Central memory CD8-positive, alpha-beta T cell (primary cell): Measurements from ENCODE around the gene NR1I2.

Experiments used
- ATAC-seq: fragments of 150-1000 bp; cut with Tn5 transposase; replicated peaks from 2 replicates; pipeline ENCODE4 v1.10.0; 2022; ENCODE audit warnings: mild to moderate bottlenecking, moderate FRiP score, moderate number of reproducible peaks; ENCODE audit not compliant: poor library complexity, severe bottlenecking; ENCODE audit errors: extremely low read depth
- DNase-seq, 2 donors: peaks; one replicate each; pipeline ENCODE4 v3.0.0; 2021; ENCODE audit warnings: low spot score in 2 of 2
- H3K27ac Mint-ChIP-seq: one replicate; pipeline ENCODE4 v1.8.0; 2022; ENCODE audit warnings: low read depth, mild to moderate bottlenecking, moderate library complexity, mixed read lengths
- H3K27me3 Mint-ChIP-seq: one replicate; pipeline ENCODE4 v1.8.0; 2022; ENCODE audit warnings: mixed read lengths
- H3K36me3 Mint-ChIP-seq: one replicate; pipeline ENCODE4 v1.8.0; 2022; ENCODE audit warnings: mild to moderate bottlenecking, moderate library complexity, mixed read lengths; ENCODE audit not compliant: insufficient read depth
- H3K4me1 Mint-ChIP-seq: one replicate; pipeline ENCODE4 v1.8.0; 2022; ENCODE audit warnings: mixed read lengths
- H3K4me3 Mint-ChIP-seq: one replicate; pipeline ENCODE4 v1.8.0; 2022; ENCODE audit warnings: mild to moderate bottlenecking, moderate library complexity, mixed read lengths
- H3K9me3 Mint-ChIP-seq: one replicate; pipeline ENCODE4 v1.8.0; 2022; ENCODE audit warnings: mixed read lengths

The NR1I2 gene

GRCh38 chr3:119786409-119786808, 4.5 kb downstream of the NR1I2 start:
- no peaks in the 10 kb centered on the region for H3K27me3 Mint-ChIP-seq
- no peaks in the 10 kb centered on the region for H3K36me3 Mint-ChIP-seq
- no peaks in the 10 kb centered on the region for H3K9me3 Mint-ChIP-seq
- no peak overlapping the region for H3K4me3 Mint-ChIP-seq
- no peak for ATAC-seq
- H3K27ac Mint-ChIP-seq: no peak overlapping the region
- H3K4me1 Mint-ChIP-seq: no peaks in the 10 kb centered on the region
- DNase-seq: no peak

DNA sequence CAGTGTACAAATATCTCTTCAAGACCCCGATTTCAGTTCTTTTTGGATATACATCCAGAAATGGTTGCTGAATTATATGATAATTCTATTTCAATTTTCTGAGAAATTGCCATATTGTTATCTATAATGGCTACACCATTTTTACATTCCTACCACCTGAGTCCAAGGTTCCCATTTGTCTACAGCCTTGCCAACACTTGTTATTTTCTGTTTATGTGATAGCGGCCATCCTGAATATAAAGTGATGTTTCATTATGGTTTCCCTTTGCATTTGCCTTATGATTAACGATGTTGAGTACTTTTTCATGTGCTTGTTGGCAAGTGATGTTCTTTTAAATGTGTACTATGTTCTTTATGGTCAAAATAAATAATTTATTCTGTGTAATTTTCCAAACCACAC, 8.5 kb downstream of the NR1I2 start:
- Mint-ChIP-seq H3K27me3 (no peaks in the 10 kb centered on the region), H3K4me3 (no peak overlapping the region), H3K9me3 (no peaks in the 10 kb centered on the region), H3K36me3 (no peaks in the 10 kb centered on the region), H3K4me1 (no peaks in the 10 kb centered on the region), H3K27ac (no peak overlapping the region)
- no peak for DNase-seq
- ATAC-seq: no peak

DNA sequence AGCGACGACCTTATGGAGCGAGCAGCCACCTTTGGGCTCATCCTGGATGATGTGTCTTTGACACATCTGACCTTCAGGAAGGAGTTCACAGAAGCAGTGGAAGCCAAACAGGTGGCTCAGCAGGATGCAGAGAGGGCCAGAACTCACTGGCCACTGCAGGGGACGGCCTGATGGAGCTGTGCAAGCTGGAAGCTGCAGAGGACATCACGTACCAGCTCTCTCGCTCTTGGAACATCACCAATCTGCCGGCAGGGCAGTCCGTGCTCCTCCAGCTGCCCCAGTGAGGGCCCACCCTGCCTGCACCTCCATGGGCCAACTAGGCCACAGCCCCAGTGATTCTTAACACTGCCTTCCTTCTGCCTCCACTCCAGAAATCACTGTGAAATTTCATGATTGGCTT, 10.4 kb downstream of the NR1I2 start:
- no peaks in the 10 kb centered on the region for H3K36me3 Mint-ChIP-seq
- no peaks in the 10 kb centered on the region for H3K9me3 Mint-ChIP-seq
- H3K4me3 Mint-ChIP-seq: no peak overlapping the region
- no peaks in the 10 kb centered on the region for H3K4me1 Mint-ChIP-seq
- ATAC-seq (no peak), DNase-seq (no peak)
- H3K27ac Mint-ChIP-seq: no peak overlapping the region
- no peaks in the 10 kb centered on the region for H3K27me3 Mint-ChIP-seq

DNA sequence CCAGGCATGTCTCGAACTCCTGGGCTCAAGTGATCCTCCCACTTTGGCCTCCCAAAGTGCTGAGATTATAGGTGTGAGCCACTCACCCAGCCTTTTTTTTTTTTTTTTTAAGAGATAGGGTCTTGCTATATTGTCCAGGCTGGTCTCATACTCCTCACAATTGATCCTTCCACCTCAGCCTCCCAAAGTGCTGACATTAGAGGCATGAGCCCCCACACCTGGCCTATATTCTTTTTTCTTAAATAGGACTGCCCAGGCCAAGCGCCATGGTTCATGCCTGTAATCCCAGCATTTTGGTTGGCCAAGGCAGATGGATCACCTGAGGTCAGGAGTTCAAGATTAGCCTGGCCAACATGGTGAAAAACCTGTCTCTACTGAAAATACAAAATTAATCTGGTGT, 12.5 kb downstream of the NR1I2 start:
- Mint-ChIP-seq H3K36me3 (peaks cover 4% of the 10 kb centered on the region), H3K27me3 (no peaks in the 10 kb centered on the region), H3K4me3 (no peak overlapping the region), H3K27ac (no peak overlapping the region), H3K4me1 (no peaks in the 10 kb centered on the region), H3K9me3 (no peaks in the 10 kb centered on the region)
- no peak for DNase-seq
- ATAC-seq: no peak

DNA sequence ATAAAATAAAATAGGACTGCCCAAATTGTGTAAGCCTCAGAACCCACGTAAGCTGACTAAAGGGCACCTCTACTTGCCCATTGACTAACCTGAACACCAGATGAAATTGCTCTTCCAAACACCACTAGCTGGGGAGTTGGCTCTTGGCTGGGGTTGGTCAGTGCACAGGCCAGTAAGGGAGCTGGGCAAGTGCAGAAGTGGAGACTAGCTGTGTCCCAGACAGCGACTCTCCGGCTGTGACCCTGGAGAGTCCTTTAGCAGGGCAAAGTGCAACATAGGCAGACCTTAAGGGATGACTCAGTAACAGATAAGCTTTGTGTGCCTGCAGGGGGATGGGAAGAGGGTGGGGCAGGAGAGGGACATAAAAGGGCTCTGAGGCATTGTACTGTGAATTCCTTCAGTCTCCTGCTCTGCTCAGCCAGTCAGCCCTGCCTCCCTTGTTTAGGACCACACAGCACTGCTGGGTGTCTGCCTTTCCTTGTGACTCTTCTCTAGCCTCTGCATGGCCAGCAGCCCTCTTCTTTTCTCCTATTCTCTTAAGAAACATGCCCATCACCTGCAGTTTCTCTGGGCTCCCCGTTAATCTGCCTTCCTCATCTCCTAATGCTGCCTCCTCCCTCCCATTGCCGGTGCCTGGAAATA, 13.2 kb downstream of the NR1I2 start:
- Mint-ChIP-seq H3K27ac (no peak overlapping the region), H3K36me3 (peaks cover 4% of the 10 kb centered on the region), H3K9me3 (no peaks in the 10 kb centered on the region), H3K27me3 (peaks cover 3% of the 10 kb centered on the region), H3K4me1 (no peaks in the 10 kb centered on the region), H3K4me3 (no peak overlapping the region)
- ATAC-seq (no peak), DNase-seq (no peak)

DNA sequence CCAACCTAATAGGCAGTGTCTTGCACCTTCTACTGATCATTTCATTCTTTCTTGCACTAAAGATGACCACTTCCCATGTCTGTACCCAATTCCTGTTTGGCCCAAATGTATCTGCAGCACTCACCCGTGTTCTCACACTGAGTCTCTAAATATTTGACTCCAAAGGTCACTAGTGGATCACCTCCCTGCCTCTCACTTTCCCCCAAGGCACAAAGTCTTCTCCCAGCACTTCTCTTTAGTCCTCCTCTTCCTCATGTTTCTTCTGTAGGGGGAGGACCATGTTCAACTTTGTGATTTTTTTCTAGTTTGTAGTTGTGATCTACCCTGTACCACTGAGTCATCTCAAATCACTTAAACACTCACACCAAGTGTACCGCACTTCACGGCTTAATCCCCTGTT, 13.9 kb downstream of the NR1I2 start:
- Mint-ChIP-seq H3K4me3 (no peak overlapping the region), H3K4me1 (no peaks in the 10 kb centered on the region), H3K27ac (no peak overlapping the region), H3K36me3 (peaks cover 4% of the 10 kb centered on the region), H3K9me3 (no peaks in the 10 kb centered on the region), H3K27me3 (peaks cover 10% of the 10 kb centered on the region)
- no peak for ATAC-seq
- DNase-seq: no peak

GRCh38 chr3:119796368-119796767, 14.5 kb downstream of the NR1I2 start:
- peaks cover 4% of the 10 kb centered on the region for H3K36me3 Mint-ChIP-seq
- ATAC-seq: no peak

DNA sequence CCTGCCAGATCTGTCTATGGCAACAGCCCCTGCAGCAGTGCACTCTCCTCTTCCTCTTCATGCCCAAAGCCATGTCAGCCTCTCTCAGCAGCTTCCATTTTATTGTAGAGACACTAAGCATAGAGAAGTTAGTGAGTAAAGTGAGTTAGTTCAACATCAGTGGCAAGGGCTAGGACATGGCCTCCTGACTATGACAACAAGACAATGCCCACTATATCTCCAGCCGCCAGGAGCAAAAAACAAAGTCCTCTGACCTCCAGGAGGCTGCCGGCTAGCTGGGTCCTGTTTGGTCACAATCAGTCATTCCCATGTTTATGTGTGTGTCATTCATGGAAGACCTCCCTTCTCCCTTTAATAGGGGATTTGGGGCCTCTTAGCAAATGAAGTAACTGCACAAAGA, 14.9 kb downstream of the NR1I2 start:
- DNase-seq (no peak), ATAC-seq (no peak)
- Mint-ChIP-seq H3K27me3 (peaks cover 12% of the 10 kb centered on the region), H3K9me3 (no peaks in the 10 kb centered on the region), H3K36me3 (peaks cover 4% of the 10 kb centered on the region), H3K4me3 (no peak overlapping the region), H3K27ac (no peak overlapping the region), H3K4me1 (no peaks in the 10 kb centered on the region)

More at GRCh38 chr3:119796368-119796767, 14.5 kb downstream of the NR1I2 start:
- Mint-ChIP-seq H3K4me3 (no peak overlapping the region), H3K27ac (no peak overlapping the region), H3K4me1 (no peaks in the 10 kb centered on the region), H3K27me3 (peaks cover 12% of the 10 kb centered on the region), H3K9me3 (no peaks in the 10 kb centered on the region)
- no peak for DNase-seq

- Mint-ChIP-seq H3K4me1 (no peaks in the 10 kb centered on the region), H3K27ac (no peak overlapping the region), H3K27me3 (peaks cover 12% of the 10 kb centered on the region), H3K9me3 (no peaks in the 10 kb centered on the region), H3K36me3 (peaks cover 4% of the 10 kb centered on the region), H3K4me3 (no peak overlapping the region)
- DNase-seq (no peak), ATAC-seq (no peak)
Observed at GRCh38 chr3:119800844-119801243, 18.9 kb downstream of the NR1I2 start.

DNA sequence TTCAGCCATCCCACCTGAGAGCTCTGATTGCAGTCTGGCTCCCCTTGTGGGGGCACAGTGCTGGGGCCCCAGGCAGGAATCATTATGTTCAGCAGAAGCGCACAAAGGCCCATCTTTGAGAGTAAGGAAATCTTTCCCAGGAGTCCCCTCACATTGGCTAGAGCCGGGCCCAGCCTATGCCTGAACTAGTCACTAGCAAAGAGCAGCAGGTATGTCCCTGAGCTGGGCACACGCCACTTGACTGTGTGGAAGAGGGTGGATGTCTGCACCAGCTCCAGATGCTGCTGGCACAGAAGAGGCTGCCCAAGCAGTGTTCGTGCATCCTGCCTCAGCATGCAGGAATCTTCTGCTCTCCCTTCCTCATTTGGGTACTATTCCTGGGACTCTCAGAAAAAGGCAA, 26.3 kb downstream of the NR1I2 start:
- peaks cover 12% of the 10 kb centered on the region for H3K4me1 Mint-ChIP-seq
- H3K36me3 Mint-ChIP-seq: peaks cover 2% of the 10 kb centered on the region
- DNase-seq (no peak), ATAC-seq (no peak)
- H3K4me3 Mint-ChIP-seq: peak overlapping the region; percentile 16
- no peaks in the 10 kb centered on the region for H3K9me3 Mint-ChIP-seq
- H3K27me3 Mint-ChIP-seq: no peaks in the 10 kb centered on the region
- H3K27ac Mint-ChIP-seq: no peak overlapping the region

- peaks cover 2% of the 10 kb centered on the region for H3K36me3 Mint-ChIP-seq
- peaks cover 12% of the 10 kb centered on the region for H3K4me1 Mint-ChIP-seq
- no peak for DNase-seq
- peak overlapping the region; percentile 88 for H3K4me3 Mint-ChIP-seq
- no peaks in the 10 kb centered on the region for H3K9me3 Mint-ChIP-seq
- no peaks in the 10 kb centered on the region for H3K27me3 Mint-ChIP-seq
- no peak for ATAC-seq
- H3K27ac Mint-ChIP-seq: no peak overlapping the region
Observed at GRCh38 chr3:119808843-119809242, 26.9 kb downstream of the NR1I2 start.

DNA sequence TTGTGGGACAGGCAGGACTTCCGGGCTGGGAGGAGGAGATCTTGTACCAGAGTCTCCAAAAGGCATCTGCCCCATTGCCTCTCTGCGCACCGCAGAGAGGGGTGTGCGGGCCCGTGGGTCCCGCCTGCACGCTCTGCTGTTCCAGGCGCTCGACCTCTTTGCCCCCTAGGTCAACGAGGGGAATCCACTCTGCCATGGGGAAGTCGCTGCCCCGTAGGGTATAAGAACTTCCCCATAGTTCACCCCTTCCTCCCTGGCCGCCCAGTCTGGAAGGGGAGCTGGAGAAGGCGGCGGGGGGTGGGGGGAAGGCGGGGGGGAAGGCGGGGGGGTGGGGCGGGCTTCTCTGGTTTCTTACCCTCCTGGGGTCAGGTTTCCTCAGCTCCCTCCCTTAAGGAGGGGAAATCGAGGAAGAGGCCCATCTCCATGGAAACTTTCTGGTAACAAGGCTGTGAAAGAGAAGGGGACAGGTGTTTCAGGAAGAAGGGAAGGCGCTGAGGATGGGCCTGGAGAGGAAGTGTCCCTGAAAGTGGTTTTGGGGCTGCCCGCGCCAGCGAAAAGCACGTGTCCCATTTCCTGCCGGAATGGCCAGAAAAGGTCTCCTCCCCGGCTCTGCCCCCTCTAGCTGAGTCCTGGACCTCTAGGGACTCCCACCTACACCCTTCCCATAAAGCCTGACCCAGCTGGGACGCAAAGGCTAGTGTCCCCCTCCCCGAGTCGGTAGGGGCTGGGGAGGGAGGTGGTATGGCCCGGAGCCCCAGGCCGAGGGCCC, 27.5 kb downstream of the NR1I2 start:
- Mint-ChIP-seq H3K36me3 (peaks cover 2% of the 10 kb centered on the region), H3K9me3 (no peaks in the 10 kb centered on the region), H3K4me3 (peak overlapping the region; percentile 88), H3K27ac (peak overlapping the region; percentile 87), H3K4me1 (peaks cover 12% of the 10 kb centered on the region), H3K27me3 (no peaks in the 10 kb centered on the region)
- peak; percentile 25 for ATAC-seq
- DNase-seq: no peak

- Mint-ChIP-seq H3K36me3 (peaks cover 4% of the 10 kb centered on the region), H3K4me3 (peak overlapping the region; percentile 88), H3K27ac (peak overlapping the region; percentile 87), H3K27me3 (no peaks in the 10 kb centered on the region), H3K4me1 (peaks cover 12% of the 10 kb centered on the region), H3K9me3 (no peaks in the 10 kb centered on the region)
- DNase-seq: peak in 1 of 2 donors; percentile 20
- ATAC-seq: peak; percentile 80
Observed at GRCh38 chr3:119810018-119810435, 28.1 kb downstream of the NR1I2 start.
